MCF 10A (cell line): ENCODE results near the gene ZNF444. TPM values are rescaled to one million over a fixed set of nuclear protein-coding genes. Genes with fewer than 3 reads are reported as not detected.
"Not testable (repeated sequence)": the region's sequence is repeated elsewhere in the genome, so short reads cannot be mapped to it uniquely, and the experiment has no call there.

Source experiments
- BruUV-seq: library from RNA; stranded (reverse); fragments of 400-500 nt; replicated peaks from 2 replicates; lab custom pipeline; 2021; lab: Mats Ljungman, UMichigan
- CTCF ChIA-PET: fragments of 300-600 bp; sonication (Branson Sonifier 250); formaldehyde crosslinking; extraction: SDS; loops from one replicate; lab custom pipeline; 2021; ENCODE audit warnings: antibody characterized with exemption, inconsistent platforms; lab: Yijun Ruan, JAX
- POLR2A ChIA-PET: fragments of 300-600, 350-650 bp; sonication (Branson Sonifier 250); formaldehyde crosslinking; extraction: SDS; loops from one replicate; lab custom pipeline; 2020; ENCODE audit warnings: antibody characterized with exemption, inconsistent platforms; lab: Yijun Ruan, JAX
- DNase-seq: peaks from one replicate; pipeline ENCODE4 v3.0.0-alpha.2; 2018; ENCODE audit not compliant: unreplicated experiment
- H3K27ac Mint-ChIP-seq: one replicate; pipeline ENCODE4 v1.8.0; 2022; ENCODE audit warnings: mild to moderate bottlenecking, low read depth, mixed read lengths; ENCODE audit not compliant: unreplicated experiment
- H3K27me3 Mint-ChIP-seq: one replicate; pipeline ENCODE4 v1.8.0; 2022; ENCODE audit warnings: mixed read lengths; ENCODE audit not compliant: insufficient read depth, unreplicated experiment
- H3K36me3 Mint-ChIP-seq: one replicate; pipeline ENCODE4 v1.8.0; 2022; ENCODE audit warnings: mild to moderate bottlenecking, moderate library complexity, mixed read lengths; ENCODE audit not compliant: insufficient read depth, unreplicated experiment
- H3K4me1 Mint-ChIP-seq: one replicate; pipeline ENCODE4 v1.8.0; 2022; ENCODE audit warnings: mixed read lengths; ENCODE audit not compliant: insufficient read depth, unreplicated experiment
- H3K4me3 Mint-ChIP-seq: one replicate; pipeline ENCODE4 v1.8.0; 2022; ENCODE audit warnings: mild to moderate bottlenecking, moderate library complexity, mixed read lengths; ENCODE audit not compliant: unreplicated experiment
- H3K9me3 Mint-ChIP-seq: one replicate; pipeline ENCODE4 v1.8.0; 2022; ENCODE audit warnings: mixed read lengths; ENCODE audit not compliant: unreplicated experiment
- CTCF ChIP-seq: fragments of 200-600 bp; IDR thresholded peaks from one replicate; pipeline ENCODE4 v1.8.0; 2022; ENCODE audit warnings: antibody characterized with exemption, mild to moderate bottlenecking; ENCODE audit not compliant: unreplicated experiment
- intact Hi-C: fragments of 100-400 bp; cut with micrococcal nuclease; formaldehyde crosslinking; loops from 2 replicates; pipeline ENCODE4 v1.14.1; 2022
- total RNA-seq: library from RNA; stranded (reverse); gene quantifications from 2 replicates; pipeline ENCODE4 v1.2.3, GENCODE V29; 2022

Gene ZNF444
- total RNA-seq, 1 experiment from 2014 or later = 26.6 TPM

DNA sequence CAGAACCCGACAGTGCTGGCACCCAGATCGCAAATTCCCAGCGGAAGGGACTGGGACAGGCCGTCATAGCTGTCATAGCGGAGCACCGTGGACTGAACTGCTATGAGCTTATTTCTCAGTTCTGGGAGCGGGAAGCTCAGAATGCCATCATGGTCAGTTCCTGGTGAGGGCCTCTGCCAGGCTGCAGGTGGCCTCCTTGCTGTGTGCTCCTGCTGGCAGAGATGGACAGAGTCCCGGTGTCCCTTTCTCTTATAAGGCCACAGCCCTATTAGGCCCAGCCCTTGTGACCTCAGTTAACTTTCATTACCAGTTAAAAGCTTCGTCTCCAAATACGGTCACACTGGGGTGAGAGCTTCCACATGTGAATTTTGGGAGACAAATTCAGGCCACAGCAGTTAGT lies 4.6 kb downstream of the ZNF444 start:
- no peak for TF ChIP-seq CTCF
- no TSS peak for BruUV-seq
- peaks cover 8% of the 10 kb centered on the region for H3K36me3 Mint-ChIP-seq
- H3K27me3 Mint-ChIP-seq = no peaks in the 10 kb centered on the region
- H3K27ac Mint-ChIP-seq = no peak overlapping the region
- ChIA-PET CTCF (interaction anchor here (0.7 to 2.6 kb wide), 5 partner anchors 9 to 107 kb away, joined by 3 to 9 read pairs (median 4); no protein-coding TSS in a partner anchor), POLR2A (no interaction called here)
- H3K4me3 Mint-ChIP-seq = no peak overlapping the region
- DNase-seq = no peak
- intact Hi-C loops = no loop called here
- H3K9me3 Mint-ChIP-seq = no peaks in the 10 kb centered on the region
- H3K4me1 Mint-ChIP-seq = peaks cover 14% of the 10 kb centered on the region

- Mint-ChIP-seq H3K27me3 (no peaks in the 10 kb centered on the region), H3K4me3 (no peak overlapping the region), H3K4me1 (peaks cover 12% of the 10 kb centered on the region), H3K27ac (no peak overlapping the region), H3K9me3 (no peaks in the 10 kb centered on the region), H3K36me3 (peaks cover 8% of the 10 kb centered on the region)
- ChIA-PET POLR2A (no interaction called here), CTCF (interaction anchor here (1.0 to 2.6 kb wide), 2 partner anchors 8 to 11 kb away, joined by 5 to 9 read pairs; no protein-coding TSS in a partner anchor)
- intact Hi-C loops = no loop called here
- no peak for TF ChIP-seq CTCF
- no TSS peak for BruUV-seq
- DNase-seq = no peak
Observed at GRCh38 chr19:56146904-56147303, 5.8 kb downstream of the ZNF444 start.

- CTCF ChIA-PET = interaction anchor here (0.6 to 1.2 kb wide), 2 partner anchors 15 to 79 kb away, joined by 3 to 4 read pairs; no protein-coding TSS in a partner anchor
- DNase-seq = no peak
- POLR2A ChIA-PET = no interaction called here
- Mint-ChIP-seq H3K4me1 (peaks cover 9% of the 10 kb centered on the region), H3K9me3 (no peaks in the 10 kb centered on the region), H3K4me3 (no peak overlapping the region), H3K36me3 (peaks cover 8% of the 10 kb centered on the region), H3K27ac (no peak overlapping the region), H3K27me3 (no peaks in the 10 kb centered on the region)
- TF ChIP-seq CTCF = no peak
- BruUV-seq = no TSS peak
- intact Hi-C loops = no loop called here
Observed at GRCh38 chr19:56147307-56147706, 6.2 kb downstream of the ZNF444 start.

- Mint-ChIP-seq H3K36me3 (peaks cover 8% of the 10 kb centered on the region), H3K27ac (no peak overlapping the region), H3K9me3 (no peaks in the 10 kb centered on the region), H3K4me3 (no peak overlapping the region), H3K4me1 (peaks cover 9% of the 10 kb centered on the region), H3K27me3 (no peaks in the 10 kb centered on the region)
- ChIA-PET POLR2A (no interaction called here), CTCF (interaction anchor here (1.2 kb wide), 1 partner anchor 79 kb away, joined by 3 read pairs; no protein-coding TSS in a partner anchor)
- DNase-seq = no peak
- intact Hi-C loops = no loop called here
- BruUV-seq = no TSS peak
- no peak for TF ChIP-seq CTCF
Observed at GRCh38 chr19:56148096-56148495, 7.0 kb downstream of the ZNF444 start.

- H3K27ac Mint-ChIP-seq, intact Hi-C loops, BruUV-seq, H3K27me3 Mint-ChIP-seq, H3K4me3 Mint-ChIP-seq, CTCF ChIA-PET, H3K4me1 Mint-ChIP-seq, H3K9me3 Mint-ChIP-seq, H3K36me3 Mint-ChIP-seq, DNase-seq, POLR2A ChIA-PET: not testable (repeated sequence)
Observed at GRCh38 chr19:56148955-56149655, 8.0 kb downstream of the ZNF444 start.
